Raji (cell line): ENCODE results near the gene GDPD5.
A peak's percentile ranks its signal among the peaks of the same experiment; 100 is the strongest.

Experiments used
- POLR2A ChIP-seq: IDR thresholded peaks from 2 replicates; pipeline ENCODE4 v1.6.1; 2011; ENCODE audit warnings: low read depth, low read length, control low read depth; ENCODE audit not compliant: insufficient read depth

The GDPD5 gene

DNA sequence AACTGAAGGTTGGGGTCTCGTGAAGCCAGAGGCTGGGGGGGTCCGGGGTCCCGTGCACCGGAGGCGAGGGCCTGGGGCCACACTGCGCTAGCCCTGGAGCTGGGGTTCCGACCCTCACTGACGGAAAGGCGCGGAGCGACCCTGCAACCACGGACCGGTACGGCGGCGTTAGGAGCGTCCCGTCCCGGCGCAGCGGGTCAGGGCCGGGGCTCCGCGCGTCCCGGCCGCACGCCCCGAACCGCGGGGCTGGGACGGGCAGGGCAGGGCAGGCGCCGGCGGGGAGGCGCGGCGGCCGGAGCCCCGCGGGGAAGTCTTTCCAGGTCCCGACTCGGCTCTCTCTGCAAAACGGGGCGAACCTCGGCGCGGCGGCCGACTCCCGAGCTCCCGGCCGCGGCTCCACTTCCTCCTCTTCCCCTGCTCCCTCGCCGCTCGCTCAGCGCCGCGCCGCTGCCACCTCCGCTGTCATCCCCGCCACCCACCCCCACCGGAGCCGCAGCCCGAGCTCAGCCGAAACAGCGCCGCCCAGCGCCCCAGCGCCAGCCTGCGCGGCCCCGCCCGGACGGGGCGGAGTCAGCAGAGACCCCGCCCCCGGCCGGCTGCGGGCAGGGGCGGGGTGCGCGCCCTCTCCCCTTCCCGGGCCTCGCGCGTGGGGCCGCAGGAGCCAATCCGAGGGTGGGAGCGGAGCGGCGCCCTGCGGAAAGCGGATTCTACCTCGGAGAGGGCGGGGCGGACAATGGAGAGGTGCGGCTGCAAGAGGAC, at the start of gene GDPD5:
Gene GDPD5 (minus strand): TSS at position 509 of the 759 bp plus-strand sequence. CDS start 48,206 bp downstream, outside the sequence.
- TF ChIP-seq POLR2A = peak; percentile 55

DNA sequence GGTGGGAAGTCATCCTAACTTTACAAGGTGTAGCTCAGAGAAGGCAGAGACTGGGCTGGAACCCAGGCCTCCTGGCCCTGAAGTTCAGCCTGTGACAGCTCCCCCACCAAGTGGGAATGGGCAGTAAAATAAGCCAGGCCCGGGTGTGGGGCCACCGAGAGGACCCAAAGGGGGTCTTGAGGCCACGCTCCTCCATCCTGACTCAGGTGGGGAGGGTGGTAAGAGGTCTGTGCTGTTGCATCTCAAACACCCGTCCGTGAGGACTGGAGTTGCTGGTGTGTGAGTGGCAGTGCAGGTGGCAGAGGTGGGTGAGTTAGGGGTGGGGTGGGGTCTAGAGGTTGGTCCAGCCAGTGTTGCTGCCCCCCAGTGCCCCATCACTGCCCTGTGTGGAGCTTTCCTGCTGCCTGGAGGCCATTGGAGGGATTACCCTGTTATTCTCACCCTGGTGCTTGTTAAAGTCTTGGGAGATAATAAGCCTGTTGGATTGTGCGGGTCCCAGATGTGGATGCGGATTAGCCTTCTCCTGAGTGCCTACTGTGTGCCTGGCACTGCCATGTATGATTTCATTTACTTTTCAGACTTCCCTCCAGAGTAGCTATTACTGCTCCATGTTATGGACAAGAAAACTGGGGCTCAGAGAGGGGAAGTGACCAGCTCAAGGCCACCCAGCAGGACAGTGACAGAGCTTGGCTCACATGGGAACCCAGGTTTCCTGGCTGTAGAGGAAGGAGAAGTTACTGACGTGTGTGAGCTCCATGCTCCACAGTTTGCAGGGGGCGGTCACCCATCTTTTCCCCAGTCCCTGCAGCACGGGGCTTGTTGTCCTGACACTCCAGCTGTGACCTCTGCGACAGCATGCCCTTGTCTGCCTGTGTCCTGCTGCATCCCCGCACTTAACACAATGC, 49.2 kb upstream of the GDPD5 start:
- TF ChIP-seq POLR2A = no peak

DNA sequence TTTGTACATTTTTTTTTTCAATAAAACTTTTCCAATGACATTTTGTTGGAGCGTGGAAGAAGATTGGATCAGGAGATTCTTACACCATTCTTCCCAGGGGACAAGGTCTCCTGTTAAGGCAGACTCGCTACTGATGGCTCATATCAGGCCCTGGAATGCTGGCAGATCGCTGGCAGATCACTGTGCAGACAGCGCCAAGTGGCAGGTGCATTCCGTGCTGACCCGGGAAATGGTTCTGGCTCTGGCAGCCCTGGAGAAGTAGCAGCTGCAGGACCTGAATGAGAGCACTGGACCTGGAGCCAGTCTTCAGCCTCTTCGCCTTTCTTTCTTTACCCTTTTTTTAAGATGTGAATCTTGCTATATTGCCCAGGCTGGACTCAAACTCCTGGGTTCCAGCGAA, 47.0 kb upstream of the GDPD5 start:
- TF ChIP-seq POLR2A = no peak

- no peak for TF ChIP-seq POLR2A
These were observed 45.9 kb upstream of the GDPD5 start for GRCh38 chr11:75571625-75572024.

DNA sequence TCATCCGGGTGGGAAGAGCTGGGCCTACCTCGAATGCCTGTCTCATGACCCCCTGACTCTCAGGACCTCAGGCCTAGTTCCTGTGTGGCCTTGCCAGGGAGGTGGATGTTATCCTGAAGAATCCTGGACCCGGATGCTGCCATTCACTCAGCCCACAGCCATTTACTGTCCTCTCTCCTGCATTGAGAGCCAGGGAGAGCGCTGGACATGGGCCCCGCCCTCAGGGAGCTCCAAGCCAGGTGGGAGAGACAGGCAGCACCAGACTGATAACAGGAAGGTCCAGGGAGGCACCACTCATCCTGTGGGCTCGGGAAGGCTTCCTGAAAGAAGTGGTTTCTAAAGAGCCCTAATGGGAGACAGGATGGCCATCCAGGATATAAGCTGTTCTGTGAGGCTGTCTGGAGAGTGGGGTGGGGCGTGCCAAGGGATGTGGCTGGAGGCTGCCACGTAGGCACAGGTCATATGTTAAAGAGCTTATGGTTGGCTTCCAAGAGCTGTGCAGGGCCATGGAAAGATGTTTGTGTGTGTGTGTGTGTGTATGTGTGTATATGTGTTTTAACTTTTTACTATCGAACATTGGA, 44.9 kb upstream of the GDPD5 start:
- no peak for TF ChIP-seq POLR2A

- no peak for TF ChIP-seq POLR2A
These were observed 43.0 kb upstream of the GDPD5 start for GRCh38 chr11:75568616-75569219.

DNA sequence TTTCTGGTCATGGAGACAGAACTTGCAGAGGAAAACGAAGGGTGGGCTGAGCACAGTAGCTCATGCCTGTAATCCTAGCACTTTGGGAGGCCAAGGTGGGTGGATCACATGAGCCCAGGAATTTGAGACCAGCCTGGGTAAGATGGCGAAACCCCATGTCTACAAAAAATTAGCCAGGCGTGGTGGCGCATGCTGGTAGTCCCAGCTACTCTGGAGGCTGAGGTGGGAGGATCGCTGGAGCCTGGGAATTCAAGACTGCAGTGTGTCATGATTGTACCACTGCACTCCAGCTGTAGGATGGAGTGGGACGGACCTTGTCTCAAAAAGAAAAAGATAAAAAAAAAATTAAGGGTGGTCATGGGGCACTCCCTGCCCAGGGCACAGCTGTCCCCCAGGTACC, 42.2 kb upstream of the GDPD5 start:
- no peak for TF ChIP-seq POLR2A

GRCh38 chr11:75566763-75567279, 41.1 kb upstream of the GDPD5 start:
- TF ChIP-seq POLR2A = no peak

DNA sequence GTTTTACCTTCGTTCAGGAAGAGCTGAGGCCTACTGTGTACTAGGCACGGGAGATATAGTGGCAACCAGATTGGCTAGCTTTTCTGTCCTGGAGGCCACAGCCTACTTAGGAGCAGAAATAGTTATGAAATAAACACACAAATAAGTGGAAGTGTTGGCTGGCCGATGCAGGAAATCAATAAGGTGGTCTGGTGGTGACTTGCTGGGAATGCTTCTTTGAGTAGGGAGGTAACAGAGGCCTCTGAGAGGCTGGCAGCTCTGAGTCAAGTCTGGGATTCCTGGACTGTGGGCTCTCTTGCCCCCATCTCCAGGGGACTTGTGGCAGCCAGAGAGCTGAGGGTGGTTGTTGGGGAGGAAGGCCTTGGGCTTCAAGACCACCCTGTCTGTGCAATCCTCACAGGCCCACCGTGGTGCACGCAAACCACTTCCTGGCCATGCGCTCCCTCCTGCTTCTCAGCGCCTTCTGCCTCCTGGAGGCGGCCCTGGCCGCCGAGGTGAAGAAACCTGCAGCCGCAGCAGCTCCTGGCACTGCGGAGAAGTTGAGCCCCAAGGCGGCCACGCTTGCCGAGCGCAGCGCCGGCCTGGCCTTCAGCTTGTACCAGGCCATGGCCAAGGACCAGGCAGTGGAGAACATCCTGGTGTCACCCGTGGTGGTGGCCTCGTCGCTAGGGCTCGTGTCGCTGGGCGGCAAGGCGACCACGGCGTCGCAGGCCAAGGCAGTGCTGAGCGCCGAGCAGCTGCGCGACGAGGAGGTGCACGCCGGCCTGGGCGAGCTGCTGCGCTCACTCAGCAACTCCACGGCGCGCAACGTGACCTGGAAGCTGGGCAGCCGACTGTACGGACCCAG, 40.4 kb upstream of the GDPD5 start:
- TF ChIP-seq POLR2A = no peak

- no peak for TF ChIP-seq POLR2A
These were observed 39.6 kb upstream of the GDPD5 start for GRCh38 chr11:75565221-75565814.

DNA sequence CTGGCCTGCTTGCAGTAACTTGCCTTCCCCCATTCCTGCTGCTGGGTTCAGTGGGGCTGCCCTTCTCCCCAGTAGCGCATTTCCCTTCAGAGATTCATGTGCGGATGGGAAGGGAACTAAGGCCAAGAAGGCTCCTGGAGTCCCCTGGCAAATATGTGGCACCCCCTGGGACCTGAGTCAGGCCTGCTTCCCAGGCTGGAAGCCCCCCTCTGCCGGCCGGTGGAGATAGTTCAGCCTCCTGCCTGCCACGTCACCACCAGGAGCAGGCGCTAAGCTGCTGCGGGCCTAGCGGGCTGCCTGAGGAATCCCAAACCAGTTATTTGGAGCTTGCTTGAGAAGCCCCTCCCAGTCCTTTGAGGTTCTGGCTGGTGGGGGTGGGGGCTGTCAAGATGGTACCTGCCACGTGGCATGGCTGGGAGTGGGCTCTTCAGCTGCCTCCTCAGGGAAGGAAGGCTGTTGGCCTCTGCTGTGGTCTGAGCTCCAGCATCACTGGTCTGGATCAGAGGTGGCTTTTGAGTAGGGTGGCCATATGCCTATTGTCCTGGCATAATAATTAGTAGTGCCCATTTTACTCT, 38.3 kb upstream of the GDPD5 start:
- TF ChIP-seq POLR2A = no peak

GRCh38 chr11:75563501-75563977, 37.8 kb upstream of the GDPD5 start:
- TF ChIP-seq POLR2A = no peak

DNA sequence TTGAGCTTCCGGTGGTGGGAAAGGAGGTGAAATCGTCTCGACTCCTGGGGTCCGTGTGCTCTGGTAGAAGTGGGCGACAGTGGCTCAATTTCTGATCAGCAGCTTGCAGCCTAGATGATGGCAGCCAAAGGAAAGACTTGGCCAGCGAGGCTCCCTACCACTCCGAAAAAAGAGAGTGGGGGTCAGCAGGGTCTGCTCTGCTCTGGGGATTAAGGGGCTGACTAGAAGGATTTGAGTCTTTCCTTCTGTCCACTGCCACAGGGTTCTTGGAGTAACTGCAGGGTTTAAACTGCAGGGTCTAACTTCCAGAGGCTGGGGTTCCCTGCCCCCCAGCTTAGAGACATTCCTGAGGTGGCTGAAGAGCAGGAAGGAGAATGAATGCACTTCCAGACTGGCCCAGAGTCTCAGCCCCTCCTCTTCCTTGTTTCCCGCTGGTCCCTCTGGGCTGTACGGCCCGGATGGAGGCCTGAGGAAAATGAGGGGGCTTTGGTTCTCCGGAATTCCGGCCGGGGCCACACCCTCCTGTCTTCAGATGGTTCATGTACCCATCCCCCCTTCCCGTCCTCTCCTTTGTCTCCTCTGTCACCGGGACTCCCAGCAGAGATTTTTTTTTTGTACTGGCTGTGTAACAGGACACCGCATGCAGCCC, 37.2 kb upstream of the GDPD5 start:
- TF ChIP-seq POLR2A = no peak
